Measurements from ENCODE around the gene XYLT1. TPM values are rescaled to one million over a fixed set of nuclear protein-coding genes. Genes with fewer than 3 reads are reported as not detected.

XYLT1 gene
- total RNA-seq, 1 donor from 2014 or later: 0.23 TPM

DNA sequence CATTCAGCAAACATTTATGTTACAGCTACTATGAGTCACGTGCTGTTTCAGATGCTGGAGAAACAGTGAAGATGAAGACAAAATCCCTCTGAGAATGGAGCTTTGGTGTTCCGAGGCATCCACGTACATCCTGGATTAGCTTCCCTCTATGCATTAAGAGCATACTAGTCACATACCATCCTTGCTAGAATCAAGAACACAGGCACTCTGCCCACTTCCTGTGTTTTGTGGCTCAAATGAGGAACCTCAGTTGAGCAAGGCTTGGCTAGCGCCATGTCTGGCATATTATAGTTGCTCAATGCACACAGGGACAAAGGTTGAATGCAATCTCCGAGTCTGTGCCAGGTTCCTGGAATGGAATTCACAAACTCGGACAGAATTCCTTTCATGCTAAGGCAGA, 297.5 kb downstream of the XYLT1 start:
- no peak for TF ChIP-seq CTCF (conservative IDR thresholded peaks at IDR 0.05; ENCODE audit: low read depth, low read length)
- DNase-seq (ENCODE audit: low read depth): no peak
- no peak overlapping the region for H3K4me3 ChIP-seq (ENCODE audit: low read depth, low read length)

GRCh38 chr16:17171250-17172143, 299.3 kb downstream of the XYLT1 start:
- no peak for TF ChIP-seq CTCF (conservative IDR thresholded peaks at IDR 0.05; ENCODE audit: low read depth, low read length)
- DNase-seq (ENCODE audit: low read depth): no peak
- no peak overlapping the region for H3K4me3 ChIP-seq (ENCODE audit: low read depth, low read length)

GRCh38 chr16:17170435-17170834, 300.3 kb downstream of the XYLT1 start:
- H3K4me3 ChIP-seq (ENCODE audit: low read depth, low read length): no peak overlapping the region
- no peak for DNase-seq (ENCODE audit: low read depth)
- TF ChIP-seq CTCF (conservative IDR thresholded peaks at IDR 0.05; ENCODE audit: low read depth, low read length): no peak

GRCh38 chr16:17168181-17168580, 302.6 kb downstream of the XYLT1 start:
- no peak for TF ChIP-seq CTCF (conservative IDR thresholded peaks at IDR 0.05; ENCODE audit: low read depth, low read length)
- DNase-seq (ENCODE audit: low read depth): no peak

DNA sequence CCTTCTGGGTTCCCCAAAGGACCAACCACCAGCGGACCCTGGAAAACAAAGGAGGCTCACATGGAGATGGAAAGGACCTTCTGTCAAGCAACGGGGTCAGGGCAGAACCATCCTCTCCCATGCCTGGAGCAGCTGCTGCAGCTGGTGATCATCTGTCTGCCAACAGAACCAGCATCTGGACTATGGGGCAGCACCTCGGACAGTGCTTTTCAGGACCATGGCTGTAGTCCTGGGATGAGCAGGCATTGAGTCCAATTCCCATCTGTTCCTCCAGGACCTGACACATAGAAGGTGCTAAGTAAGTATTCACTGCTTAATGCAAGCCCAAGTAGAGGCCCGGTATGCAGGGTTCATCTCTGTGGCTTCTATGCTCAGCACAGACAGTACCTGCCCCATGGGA, 304.7 kb downstream of the XYLT1 start:
- DNase-seq (ENCODE audit: low read depth): no peak
- TF ChIP-seq CTCF (conservative IDR thresholded peaks at IDR 0.05; ENCODE audit: low read depth, low read length): no peak
- no peak overlapping the region for H3K4me3 ChIP-seq (ENCODE audit: low read depth, low read length)

More at GRCh38 chr16:17168181-17168580, 302.6 kb downstream of the XYLT1 start:
- H3K4me3 ChIP-seq (ENCODE audit: low read depth, low read length): no peak overlapping the region

GRCh38 chr16:17162560-17162959, 308.2 kb downstream of the XYLT1 start:
- H3K4me3 ChIP-seq (ENCODE audit: low read depth, low read length): no peak overlapping the region
- no peak for TF ChIP-seq CTCF (conservative IDR thresholded peaks at IDR 0.05; ENCODE audit: low read depth, low read length)
- DNase-seq (ENCODE audit: low read depth): no peak
